Thymus (tissue), 14 donors: ENCODE data around the gene RPS6KC1. TPM values are rescaled to one million over a fixed set of nuclear protein-coding genes. Genes with fewer than 3 reads are reported as not detected.

Source experiments
- DNase-seq, 9 donors: peaks; one replicate each; pipeline ENCODE4 v3.0.0-alpha.2; 2013; ENCODE audit warnings: low spot score in 9 of 9, low read depth in 6 of 9, missing footprints in 1 of 9
- H3K27ac ChIP-seq, 2 donors: one replicate each; pipeline ENCODE4 v1.5.1; 2013; ENCODE audit warnings: control low read depth in 1 of 2, low read depth in 1 of 2, low read length in 1 of 2, mild to moderate bottlenecking in 1 of 2, moderate library complexity in 1 of 2
- H3K27me3 ChIP-seq, 2 donors: one replicate each; pipeline ENCODE4 v1.5.1; 2013; ENCODE audit warnings: low read length in 1 of 2; ENCODE audit not compliant: control insufficient read depth in 2 of 2, insufficient read depth in 1 of 2
- H3K36me3 ChIP-seq, 2 donors: one replicate each; pipeline ENCODE4 v1.5.1; 2013; ENCODE audit warnings: low read length in 1 of 2, mild to moderate bottlenecking in 1 of 2, moderate library complexity in 1 of 2; ENCODE audit not compliant: control insufficient read depth in 2 of 2, insufficient read depth in 2 of 2
- H3K4me1 ChIP-seq, 2 donors: one replicate each; pipeline ENCODE4 v1.5.1; 2013; ENCODE audit warnings: low read length in 2 of 2; ENCODE audit not compliant: control insufficient read depth in 2 of 2, insufficient read depth in 2 of 2
- H3K4me3 ChIP-seq, 2 donors: one replicate each; pipeline ENCODE4 v1.5.1; 2013; ENCODE audit warnings: low read length in 2 of 2, control low read depth in 1 of 2, mild to moderate bottlenecking in 1 of 2
- H3K9me3 ChIP-seq, 2 donors: one replicate each; pipeline ENCODE4 v1.5.1; 2013; ENCODE audit warnings: low read length in 1 of 2, mild to moderate bottlenecking in 1 of 2; ENCODE audit not compliant: control insufficient read depth in 2 of 2, insufficient read depth in 1 of 2
- WGBS: extraction: QIAGEN DNeasy Blood & Tissue Kit; methylation state at CpG from one replicate; pipeline ENCODE4 v1.1.7; 2013; 5-methylcytosine and 5-hydroxymethylcytosine counted together
- long read RNA-seq, 10 donors: transcript quantifications; one replicate each; lab custom pipeline, GENCODE V29; 2026
- polyA plus RNA-seq: library from polyadenylated mRNA; stranded (reverse); fragments of 200-250 nt; gene quantifications from one replicate; pipeline ENCODE4 v1.2.3, GENCODE V29; 2013
- total RNA-seq: library from RNA; stranded (reverse); fragments of 120-200 nt; gene quantifications from one replicate; pipeline ENCODE4 v1.2.4, GENCODE V29; 2013
- donor health status: healthy.

Gene RPS6KC1
- total RNA-seq: 8.8 TPM
- polyA plus RNA-seq: 7.2 TPM
- long read RNA-seq, donor 1: 0 reads
- long read RNA-seq, donor 2: 0 reads
- long read RNA-seq, donor 3: 0 reads
- long read RNA-seq, donor 4: 0 reads
- long read RNA-seq, donor 5: 0 reads
- long read RNA-seq, donor 6: 0 reads
- long read RNA-seq, donor 7: 0 reads
- long read RNA-seq, donor 8: 0 reads
- long read RNA-seq, donor 9: 0 reads
- long read RNA-seq, donor 10: 0 reads

- Histone ChIP-seq H3K9me3 (peaks cover 0 to 5% of the 10 kb centered on the region in 2 donors), H3K27me3 (peaks cover 0 to 5% of the 10 kb centered on the region in 2 donors), H3K36me3 (no peaks in the 10 kb centered on the region), H3K4me1 (peaks cover 6 to 12% of the 10 kb centered on the region in 2 donors), H3K4me3 (peak within 1 kb of the TSS; percentile 82 to 90), H3K27ac (peak within 1 kb of the TSS; percentile 0 to 84)
- peak; percentile 43 to 86 (median 66) for DNase-seq
- under 1% methylated on average over 42 of the region's 42 CpGs for WGBS
Observed at GRCh38 chr1:213051127-213051880, at the start of gene RPS6KC1. TSS of gene RPS6KC1 (plus strand) at chr1:213051241. CDS start at chr1:213051405, 164 bp downstream.

GRCh38 chr1:213003256-213003655, 47.8 kb upstream of the RPS6KC1 start:
- Histone ChIP-seq H3K4me1 (no peaks in the 10 kb centered on the region), H3K36me3 (peaks cover 21 to 60% of the 10 kb centered on the region in 2 donors), H3K27me3 (no peaks in the 10 kb centered on the region), H3K9me3 (no peaks in the 10 kb centered on the region), H3K4me3 (no peak overlapping the region), H3K27ac (no peak overlapping the region)
- DNase-seq: no peak
- 100% methylated on average over 3 of the region's 3 CpGs for WGBS

- no peak overlapping the region for H3K4me3 ChIP-seq
- H3K27ac ChIP-seq: no peak overlapping the region
- H3K27me3 ChIP-seq: no peaks in the 10 kb centered on the region
- no peaks in the 10 kb centered on the region for H3K4me1 ChIP-seq
- DNase-seq: no peak
- peaks cover 18 to 39% of the 10 kb centered on the region in 2 donors for H3K36me3 ChIP-seq
- 56% methylated on average over 2 of the region's 2 CpGs for WGBS
- H3K9me3 ChIP-seq: no peaks in the 10 kb centered on the region
Observed at GRCh38 chr1:213008564-213008963, 42.5 kb upstream of the RPS6KC1 start.

GRCh38 chr1:213014642-213015041, 36.4 kb upstream of the RPS6KC1 start:
- no peaks in the 10 kb centered on the region for H3K27me3 ChIP-seq
- 27% methylated on average over 7 of the region's 7 CpGs for WGBS
- H3K9me3 ChIP-seq: no peaks in the 10 kb centered on the region
- peak overlapping the region; percentile 77 to 83 for H3K4me3 ChIP-seq
- peaks cover 4 to 7% of the 10 kb centered on the region in 2 donors for H3K4me1 ChIP-seq
- peak in 1 of 9 donors; percentile 9 for DNase-seq
- H3K27ac ChIP-seq: peak overlapping the region; percentile 18 to 95
- peaks cover 3 to 7% of the 10 kb centered on the region in 2 donors for H3K36me3 ChIP-seq

- Histone ChIP-seq H3K36me3 (peaks cover 3 to 7% of the 10 kb centered on the region in 2 donors), H3K9me3 (no peaks in the 10 kb centered on the region), H3K27ac (peak within 1 kb of the TSS; percentile 95), H3K4me3 (peak within 1 kb of the TSS; percentile 77 to 83), H3K4me1 (peaks cover 4 to 7% of the 10 kb centered on the region in 2 donors), H3K27me3 (no peaks in the 10 kb centered on the region)
- DNase-seq: peak; percentile 93 to 99 (median 97)
- under 1% methylated on average over 66 of the region's 66 CpGs for WGBS
Observed at GRCh38 chr1:213015099-213016050, 35.7 kb upstream of the RPS6KC1 start, which contains the start of gene ANGEL2. TSS of gene ANGEL2 (minus strand) at chr1:213015867. CDS start at chr1:213015671, 196 bp downstream.

- H3K4me3 ChIP-seq: no peak overlapping the region
- WGBS: 99% methylated on average over 9 of the region's 9 CpGs
- H3K36me3 ChIP-seq: peaks cover 0 to 3% of the 10 kb centered on the region in 2 donors
- no peaks in the 10 kb centered on the region for H3K9me3 ChIP-seq
- DNase-seq: no peak
- no peak overlapping the region for H3K27ac ChIP-seq
- H3K27me3 ChIP-seq: no peaks in the 10 kb centered on the region
- H3K4me1 ChIP-seq: peaks cover 4 to 7% of the 10 kb centered on the region in 2 donors
Observed at GRCh38 chr1:213017447-213018273, 33.4 kb upstream of the RPS6KC1 start.

- no peaks in the 10 kb centered on the region for H3K27me3 ChIP-seq
- no peaks in the 10 kb centered on the region for H3K9me3 ChIP-seq
- WGBS: 98% methylated on average over 4 of the region's 4 CpGs
- no peaks in the 10 kb centered on the region for H3K36me3 ChIP-seq
- H3K4me3 ChIP-seq: no peak overlapping the region
- no peak overlapping the region for H3K27ac ChIP-seq
- DNase-seq: no peak
- H3K4me1 ChIP-seq: peaks cover 3 to 7% of the 10 kb centered on the region in 2 donors
Observed at GRCh38 chr1:213019450-213019849, 31.6 kb upstream of the RPS6KC1 start.

GRCh38 chr1:213020016-213020415, 31.0 kb upstream of the RPS6KC1 start:
- Histone ChIP-seq H3K27me3 (no peaks in the 10 kb centered on the region), H3K4me1 (peaks cover 0 to 4% of the 10 kb centered on the region in 2 donors), H3K36me3 (no peaks in the 10 kb centered on the region), H3K4me3 (no peak overlapping the region), H3K9me3 (no peaks in the 10 kb centered on the region), H3K27ac (no peak overlapping the region)
- WGBS: 99% methylated on average over 3 of the region's 3 CpGs
- no peak for DNase-seq
